Prostate gland (tissue), 2 donors: ENCODE data around the gene EPAS1. TPM values are rescaled to one million over a fixed set of nuclear protein-coding genes. Genes with fewer than 3 reads are reported as not detected.

Experiments used
- DNase-seq: peaks from one replicate; pipeline ENCODE4 v3.0.0-alpha.2; 2019; ENCODE audit warnings: low spot score
- H3K27ac ChIP-seq, 2 donors: fragments of 200-600 bp; sonication (generic); 2 replicates each; pipeline ENCODE4 v1.5.1; 2017 to 2019
- H3K27me3 ChIP-seq: fragments of 200-600 bp; sonication (generic); replicated peaks from 2 replicates; pipeline ENCODE4 v1.5.1; 2019; ENCODE audit not compliant: insufficient read depth
- H3K36me3 ChIP-seq, 2 donors: fragments of 200-600 bp; sonication (generic); 1 replicate in 1 of 2; 2 replicates in 1 of 2; pipeline versions ENCODE4 v1.5.1 to v1.8.1; 2017 to 2019
- H3K4me1 ChIP-seq: fragments of 200-600 bp; sonication (generic); replicated peaks from 2 replicates; pipeline ENCODE4 v1.5.1; 2019
- H3K4me3 ChIP-seq, 2 donors: fragments of 200-600 bp; sonication (generic); 2 replicates each; pipeline ENCODE4 v1.5.1; 2017 to 2019
- H3K9me3 ChIP-seq: fragments of 200-600 bp; sonication (generic); 2 replicates; pipeline ENCODE4 v1.5.1; 2017
- CTCF ChIP-seq, 4 experiments: fragments of 200-600 bp in 2 of 4; fragments of 450-650 bp in 2 of 4; sonication (generic) in 2 of 4; IDR thresholded peaks; 1 replicate in 3 of 4; 2 replicates in 1 of 4; pipeline ENCODE4 v1.5.1; 2016 to 2019; ENCODE audit warnings: antibody characterized with exemption in 4 of 4, mild to moderate bottlenecking in 2 of 4, moderate library complexity in 2 of 4
- POLR2A ChIP-seq: fragments of 450-650 bp; IDR thresholded peaks from one replicate; pipeline ENCODE4 v1.6.1; 2016; ENCODE audit warnings: antibody characterized with exemption, mild to moderate bottlenecking
- POLR2AphosphoS5 ChIP-seq: sonication (generic); formaldehyde crosslinking; IDR thresholded peaks from one replicate; pipeline ENCODE4 v1.6.1; 2017; ENCODE audit warnings: antibody characterized with exemption
- WGBS: methylation state at CpG from one replicate; pipeline ENCODE4 v1.1.5; 2018; 5-methylcytosine and 5-hydroxymethylcytosine counted together
- intact Hi-C: fragments of 100-400 bp; cut with DNase I; formaldehyde crosslinking; loops from one replicate; pipeline ENCODE4 v1.14.2; 2022
- total RNA-seq, 2 donors: library from RNA; depleted of rRNA; stranded (reverse); fragments of >200 nt; gene quantifications; one replicate each; pipeline ENCODE4 v1.1.0, GENCODE V29; 2016

Gene EPAS1
- total RNA-seq, 2 donors from 2014 or later = 109 to 356 TPM

- no peaks in the 10 kb centered on the region for H3K36me3 ChIP-seq
- H3K9me3 ChIP-seq = no peaks in the 10 kb centered on the region
- no peak for DNase-seq
- TF ChIP-seq CTCF (IDR thresholded peaks at IDR 0.05) = no peak
- no peak for TF ChIP-seq POLR2AphosphoS5
- no peak for TF ChIP-seq POLR2A
- intact Hi-C loops = no loop called here
- H3K4me3 ChIP-seq = no peak overlapping the region
- WGBS = 48% methylated on average over 1 of the region's 1 CpG
- no peaks in the 10 kb centered on the region for H3K27me3 ChIP-seq
- no peaks in the 10 kb centered on the region for H3K4me1 ChIP-seq
- H3K27ac ChIP-seq = no peak overlapping the region
Measured at GRCh38 chr2:46430413-46430812, 133.2 kb downstream of the EPAS1 start.

GRCh38 chr2:46430992-46431391, 133.8 kb downstream of the EPAS1 start:
- TF ChIP-seq POLR2AphosphoS5 = no peak
- TF ChIP-seq POLR2A = no peak
- no peak for TF ChIP-seq CTCF (IDR thresholded peaks at IDR 0.05)
- intact Hi-C loops = no loop called here
- Histone ChIP-seq H3K36me3 (no peaks in the 10 kb centered on the region), H3K27me3 (no peaks in the 10 kb centered on the region), H3K9me3 (no peaks in the 10 kb centered on the region), H3K27ac (no peak overlapping the region), H3K4me1 (no peaks in the 10 kb centered on the region), H3K4me3 (no peak overlapping the region)
- 79% methylated on average over 1 of the region's 1 CpG for WGBS
- DNase-seq = no peak

- no peaks in the 10 kb centered on the region for H3K4me1 ChIP-seq
- no peak for TF ChIP-seq POLR2AphosphoS5
- no peak for TF ChIP-seq CTCF (IDR thresholded peaks at IDR 0.05)
- TF ChIP-seq POLR2A = no peak
- no peaks in the 10 kb centered on the region for H3K27me3 ChIP-seq
- intact Hi-C loops = no loop called here
- 77% methylated on average over 5 of the region's 5 CpGs for WGBS
- no peaks in the 10 kb centered on the region for H3K9me3 ChIP-seq
- DNase-seq = no peak
- H3K4me3 ChIP-seq = no peak overlapping the region
- H3K36me3 ChIP-seq = no peaks in the 10 kb centered on the region
- H3K27ac ChIP-seq = no peak overlapping the region
Measured at GRCh38 chr2:46431481-46432235, 134.5 kb downstream of the EPAS1 start.

GRCh38 chr2:46434851-46435273, 137.7 kb downstream of the EPAS1 start:
- 62% methylated on average over 3 of the region's 3 CpGs for WGBS
- Histone ChIP-seq H3K4me1 (no peaks in the 10 kb centered on the region), H3K4me3 (no peak overlapping the region), H3K27ac (no peak overlapping the region), H3K9me3 (no peaks in the 10 kb centered on the region), H3K36me3 (no peaks in the 10 kb centered on the region), H3K27me3 (no peaks in the 10 kb centered on the region)
- TF ChIP-seq POLR2A (no peak), CTCF (IDR thresholded peaks at IDR 0.05) (no peak), POLR2AphosphoS5 (no peak)
- no peak for DNase-seq
- intact Hi-C loops = no loop called here

GRCh38 chr2:46435353-46435752, 138.1 kb downstream of the EPAS1 start:
- Histone ChIP-seq H3K27me3 (no peaks in the 10 kb centered on the region), H3K36me3 (no peaks in the 10 kb centered on the region), H3K4me1 (no peaks in the 10 kb centered on the region), H3K4me3 (no peak overlapping the region), H3K9me3 (no peaks in the 10 kb centered on the region), H3K27ac (no peak overlapping the region)
- no peak for TF ChIP-seq POLR2A
- no peak for TF ChIP-seq CTCF (IDR thresholded peaks at IDR 0.05)
- TF ChIP-seq POLR2AphosphoS5 = no peak
- intact Hi-C loops = no loop called here
- no peak for DNase-seq
